ENCODE results near the gene SERPINI1.

SERPINI1 gene

GRCh38 chr3:167740961-167741587, 5.6 kb downstream of the SERPINI1 start:
- Histone ChIP-seq H3K27ac (no peak overlapping the region), H3K4me3 (no peak overlapping the region)
- DNase-seq (ENCODE audit: low spot score): no peak

GRCh38 chr3:167742338-167742737, 6.8 kb downstream of the SERPINI1 start:
- H3K27ac ChIP-seq: no peak overlapping the region
- TF ChIP-seq CTCF (IDR thresholded peaks at IDR 0.05): no peak
- H3K4me3 ChIP-seq: no peak overlapping the region
- DNase-seq (ENCODE audit: low spot score): no peak

More at GRCh38 chr3:167740961-167741587, 5.6 kb downstream of the SERPINI1 start:
- TF ChIP-seq CTCF (IDR thresholded peaks at IDR 0.05): no peak

GRCh38 chr3:167743799-167744198, 8.3 kb downstream of the SERPINI1 start:
- Histone ChIP-seq H3K27ac (no peak overlapping the region), H3K4me3 (no peak overlapping the region)
- TF ChIP-seq CTCF (IDR thresholded peaks at IDR 0.05): no peak
- no peak for DNase-seq (ENCODE audit: low spot score)

GRCh38 chr3:167749209-167749608, 13.7 kb downstream of the SERPINI1 start:
- no peak overlapping the region for H3K27ac ChIP-seq
- no peak for TF ChIP-seq CTCF (IDR thresholded peaks at IDR 0.05)
- no peak for DNase-seq (ENCODE audit: low spot score)
- no peak overlapping the region for H3K4me3 ChIP-seq

GRCh38 chr3:167749728-167750127, 14.2 kb downstream of the SERPINI1 start:
- TF ChIP-seq CTCF (IDR thresholded peaks at IDR 0.05): no peak
- DNase-seq (ENCODE audit: low spot score): no peak

GRCh38 chr3:167750272-167750971, 14.9 kb downstream of the SERPINI1 start:
- DNase-seq (ENCODE audit: low spot score): no peak
- TF ChIP-seq CTCF (IDR thresholded peaks at IDR 0.05): no peak
- Histone ChIP-seq H3K4me3 (no peak overlapping the region), H3K27ac (no peak overlapping the region)

More at GRCh38 chr3:167749728-167750127, 14.2 kb downstream of the SERPINI1 start:
- H3K4me3 ChIP-seq: no peak overlapping the region
- no peak overlapping the region for H3K27ac ChIP-seq

GRCh38 chr3:167754049-167754448, 18.5 kb downstream of the SERPINI1 start:
- Histone ChIP-seq H3K4me3 (no peak overlapping the region), H3K27ac (no peak overlapping the region)
- DNase-seq (ENCODE audit: low spot score): no peak
- TF ChIP-seq CTCF (IDR thresholded peaks at IDR 0.05): no peak

Measured in coronary artery (tissue), 2 donors.